ENCODE results near the gene COL7A1. TPM values are rescaled to one million over a fixed set of nuclear protein-coding genes. Genes with fewer than 3 reads are reported as not detected.

The COL7A1 gene
- total RNA-seq, 1 experiment from 2014 or later: 22.9 TPM

DNA sequence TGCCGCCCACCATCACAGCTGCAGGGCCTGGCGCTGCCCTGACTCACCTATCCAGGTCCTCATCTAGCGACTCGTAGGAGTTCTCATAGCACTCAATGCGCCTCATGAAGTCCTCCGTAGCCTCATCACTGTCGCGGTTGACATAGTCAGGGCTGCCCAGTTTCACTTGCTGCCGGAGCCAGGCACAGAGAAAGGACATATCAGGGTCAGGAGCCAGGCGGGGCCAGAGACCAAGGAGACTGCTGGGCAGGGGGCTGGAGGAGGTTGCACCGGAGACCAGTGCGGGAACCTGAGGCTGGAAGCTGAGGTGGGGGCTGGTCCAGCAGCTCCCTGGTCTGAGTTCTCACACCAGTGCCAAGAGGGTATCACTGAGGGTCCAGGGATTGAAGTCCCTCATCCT, 56.7 kb downstream of the COL7A1 start:
- no peak overlapping the region; a peak in 1 of 7 replicates for H3K27ac Mint-ChIP-seq
- no peak overlapping the region for H3K23ac ChIP-seq (ENCODE audit: insufficient read length, low read depth, low read length)
- H3K4me1 ChIP-seq (ENCODE audit: insufficient read depth, low read length): no peaks in the 10 kb centered on the region
- H2BK12ac ChIP-seq (ENCODE audit: insufficient read length, low read depth, low read length): no peak overlapping the region
- TF ChIP-seq, protein P1, sequence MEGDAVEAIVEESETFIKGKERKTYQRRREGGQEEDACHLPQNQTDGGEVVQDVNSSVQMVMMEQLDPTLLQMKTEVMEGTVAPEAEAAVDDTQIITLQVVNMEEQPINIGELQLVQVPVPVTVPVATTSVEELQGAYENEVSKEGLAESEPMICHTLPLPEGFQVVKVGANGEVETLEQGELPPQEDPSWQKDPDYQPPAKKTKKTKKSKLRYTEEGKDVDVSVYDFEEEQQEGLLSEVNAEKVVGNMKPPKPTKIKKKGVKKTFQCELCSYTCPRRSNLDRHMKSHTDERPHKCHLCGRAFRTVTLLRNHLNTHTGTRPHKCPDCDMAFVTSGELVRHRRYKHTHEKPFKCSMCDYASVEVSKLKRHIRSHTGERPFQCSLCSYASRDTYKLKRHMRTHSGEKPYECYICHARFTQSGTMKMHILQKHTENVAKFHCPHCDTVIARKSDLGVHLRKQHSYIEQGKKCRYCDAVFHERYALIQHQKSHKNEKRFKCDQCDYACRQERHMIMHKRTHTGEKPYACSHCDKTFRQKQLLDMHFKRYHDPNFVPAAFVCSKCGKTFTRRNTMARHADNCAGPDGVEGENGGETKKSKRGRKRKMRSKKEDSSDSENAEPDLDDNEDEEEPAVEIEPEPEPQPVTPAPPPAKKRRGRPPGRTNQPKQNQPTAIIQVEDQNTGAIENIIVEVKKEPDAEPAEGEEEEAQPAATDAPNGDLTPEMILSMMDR (conservative IDR thresholded peaks at IDR 0.05): no peak
- no peak overlapping the region for H2AFZ ChIP-seq (ENCODE audit: low read length)
- no peaks in the 10 kb centered on the region for H3K27me3 ChIP-seq (ENCODE audit: insufficient read depth, low read length)
- no peak overlapping the region for H3K4me2 ChIP-seq (ENCODE audit: insufficient read depth, insufficient read length, low read length)
- no peaks in the 10 kb centered on the region for H3K27me3 Mint-ChIP-seq (ENCODE audit: low read depth)
- no peak overlapping the region for H2BK5ac ChIP-seq (ENCODE audit: insufficient read length, low read length)
- no peaks in the 10 kb centered on the region for H3K23me2 ChIP-seq (ENCODE audit: insufficient read length, low read depth, low read length, poor library complexity, severe bottlenecking)
- no peak overlapping the region for H3K4ac ChIP-seq (ENCODE audit: low read depth, low read length)
- H3K36me3 Mint-ChIP-seq (ENCODE audit: insufficient read depth in 1 of 3, low read depth in 3 of 3): peaks cover 12 to 76% (median 76%) of the 10 kb centered on the region in 3 experiments
- H4K91ac ChIP-seq (ENCODE audit: insufficient read length, low read depth, low read length): no peak overlapping the region
- no peak overlapping the region for H3K18ac ChIP-seq (ENCODE audit: insufficient read length, low read depth, low read length)
- no peak overlapping the region for H3K56ac ChIP-seq (ENCODE audit: insufficient read length, low read depth, low read length)
- no peak overlapping the region for H3K9ac ChIP-seq (ENCODE audit: extremely low read depth, insufficient read length, low read length)
- no peaks in the 10 kb centered on the region for H3K9me3 Mint-ChIP-seq
- H2BK20ac ChIP-seq (ENCODE audit: low read depth, low read length, poor library complexity, severe bottlenecking): no peak overlapping the region
- H3K4me3 Mint-ChIP-seq: no peak overlapping the region
- H3K27ac ChIP-seq (ENCODE audit: insufficient read length, low read depth, low read length): no peak overlapping the region
- no peak overlapping the region for H3K14ac ChIP-seq (ENCODE audit: insufficient read depth, low read length)
- H4K20me1 ChIP-seq (ENCODE audit: control insufficient read depth, insufficient read depth, insufficient read length): no peaks in the 10 kb centered on the region
- no peak overlapping the region for H4K8ac ChIP-seq (replicated peaks; ENCODE audit: insufficient read length, low read depth, low read length)
- H3T11ph ChIP-seq (ENCODE audit: low read length): no peak overlapping the region
- no peaks in the 10 kb centered on the region for H3K9me3 ChIP-seq (ENCODE audit: control insufficient read depth, low read depth, low read length)
- no CpG with 5 or more reads among the region's 12 CpGs for WGBS (ENCODE audit: extremely low coverage, insufficient read length, low lambda C conversion rate)
- H2BK15ac ChIP-seq (ENCODE audit: low read depth, low read length): no peak overlapping the region
- H3K4me1 Mint-ChIP-seq: no peaks in the 10 kb centered on the region
- no peak overlapping the region for H2AK5ac ChIP-seq (ENCODE audit: insufficient read length, low read length)
- DNase-seq: no peak
- H2BK120ac ChIP-seq (ENCODE audit: low read depth, low read length, poor library complexity, severe bottlenecking): no peak overlapping the region
- no peaks in the 10 kb centered on the region for H3K79me1 ChIP-seq (ENCODE audit: insufficient read depth, low read depth, low read length, poor library complexity, severe bottlenecking)
- H3K79me2 ChIP-seq (ENCODE audit: insufficient read depth, low read length): no peaks in the 10 kb centered on the region
- no peak overlapping the region for H4K5ac ChIP-seq (ENCODE audit: insufficient read length, low read depth, low read length)

Data from H9 (cell line).